ENCODE data around the gene CCDC172.

GRCh38 chr10:116286626-116287200 lies 37.5 kb upstream of the CCDC172 start:
- TF ChIP-seq CTCF (IDR thresholded peaks at IDR 0.05), result no peak
- TF ChIP-seq POLR2A (IDR thresholded peaks at IDR 0.05; ENCODE audit: low read depth), result no peak
